Neuron (in vitro differentiated cells): ENCODE measurements around the gene RFX1.
"Not testable (repeated sequence)": the region's sequence is repeated elsewhere in the genome, so short reads cannot be mapped to it uniquely, and the experiment has no call there.

Experiments used
- H2AFZ ChIP-seq: one replicate; pipeline ENCODE4 v1.6.1; 2013; ENCODE audit warnings: low read depth, mild to moderate bottlenecking, inconsistent platforms, low read length, moderate library complexity
- H3K27me3 ChIP-seq: one replicate; pipeline ENCODE4 v1.6.1; 2013; ENCODE audit warnings: low read length; ENCODE audit not compliant: insufficient read depth
- H3K36me3 ChIP-seq: one replicate; pipeline ENCODE4 v1.6.1; 2013; ENCODE audit warnings: low read length; ENCODE audit not compliant: insufficient read depth
- H3K4me1 ChIP-seq: one replicate; pipeline ENCODE4 v1.6.1; 2013; ENCODE audit warnings: low read length; ENCODE audit not compliant: insufficient read depth
- H3K4me3 ChIP-seq: 2 replicates; pipeline ENCODE4 v1.5.1; 2013; ENCODE audit warnings: mild to moderate bottlenecking, low read length, moderate library complexity
- H3K9me3 ChIP-seq: one replicate; pipeline ENCODE4 v1.6.1; 2013; ENCODE audit warnings: low read length

RFX1 gene

DNA sequence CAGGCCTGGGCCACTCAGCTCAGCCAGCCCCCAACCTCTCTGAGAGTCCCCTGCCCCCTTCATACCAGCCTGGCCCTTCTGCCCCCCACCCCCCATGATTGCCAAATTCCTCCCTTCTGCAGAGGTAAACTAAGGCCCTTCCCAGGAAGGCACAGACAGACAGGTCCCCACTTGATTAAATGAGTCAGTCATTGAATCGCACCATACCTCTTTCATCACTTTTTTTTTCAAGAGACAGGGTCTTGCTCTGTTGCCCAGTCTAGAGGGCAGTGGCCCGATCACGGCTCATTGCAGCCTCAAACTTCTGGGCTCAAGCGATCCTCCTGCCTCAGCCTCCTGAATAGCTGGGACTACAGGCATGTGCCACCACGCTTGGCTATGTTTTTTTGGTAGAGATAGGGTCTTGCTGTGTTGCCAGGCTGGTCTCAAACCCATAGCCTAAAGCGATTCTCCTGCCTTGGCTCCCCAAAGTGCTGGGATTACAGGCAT, 73.9 kb downstream of the RFX1 start:
- H2AFZ ChIP-seq: no peak overlapping the region
- no peak overlapping the region for H3K4me3 ChIP-seq
- peaks cover 13% of the 10 kb centered on the region for H3K4me1 ChIP-seq
- no peaks in the 10 kb centered on the region for H3K9me3 ChIP-seq
- peaks cover 13% of the 10 kb centered on the region for H3K36me3 ChIP-seq
- H3K27me3 ChIP-seq: no peaks in the 10 kb centered on the region

DNA sequence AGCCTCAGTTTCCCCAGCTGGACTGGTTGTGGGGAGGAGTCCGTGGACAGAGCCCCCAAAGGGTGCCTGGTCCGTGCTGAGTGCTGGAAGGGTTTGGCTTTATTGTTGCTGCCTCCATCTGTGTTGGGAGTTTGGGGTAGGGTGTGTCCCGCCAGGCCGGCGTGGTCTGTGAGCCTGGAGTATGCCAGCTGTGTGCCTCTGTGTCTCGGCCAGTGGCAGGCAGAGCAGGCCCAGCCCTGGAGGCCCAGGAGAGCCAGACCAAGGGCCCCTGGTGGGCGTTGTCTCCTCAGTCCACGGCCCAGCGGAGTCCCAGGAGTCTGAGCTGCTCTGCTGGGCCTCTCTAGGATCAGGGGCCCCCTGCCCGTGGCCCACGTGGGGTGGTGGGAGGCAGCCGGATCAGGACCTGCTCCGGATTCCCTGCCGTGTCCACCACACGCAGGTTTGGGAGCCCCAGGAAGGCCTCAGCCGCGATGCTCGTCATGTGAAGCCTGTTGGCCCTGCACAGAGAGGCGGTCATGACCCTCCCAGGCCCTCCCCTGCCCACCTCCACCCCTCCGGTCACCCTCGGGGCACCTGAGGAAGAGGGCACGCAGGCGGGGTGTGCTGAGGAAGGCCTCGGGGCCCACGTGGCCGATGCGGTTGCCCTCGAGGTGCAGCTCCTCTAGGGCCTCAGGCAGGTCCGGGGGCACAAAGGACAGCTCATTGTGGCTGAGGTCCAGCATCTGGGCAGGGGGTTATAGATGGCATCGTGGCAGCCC, 74.5 kb downstream of the RFX1 start:
- no peak overlapping the region for H3K4me3 ChIP-seq
- H3K9me3 ChIP-seq: no peaks in the 10 kb centered on the region
- no peak overlapping the region for H2AFZ ChIP-seq
- H3K36me3 ChIP-seq: peaks cover 19% of the 10 kb centered on the region
- no peaks in the 10 kb centered on the region for H3K27me3 ChIP-seq
- H3K4me1 ChIP-seq: peaks cover 12% of the 10 kb centered on the region

DNA sequence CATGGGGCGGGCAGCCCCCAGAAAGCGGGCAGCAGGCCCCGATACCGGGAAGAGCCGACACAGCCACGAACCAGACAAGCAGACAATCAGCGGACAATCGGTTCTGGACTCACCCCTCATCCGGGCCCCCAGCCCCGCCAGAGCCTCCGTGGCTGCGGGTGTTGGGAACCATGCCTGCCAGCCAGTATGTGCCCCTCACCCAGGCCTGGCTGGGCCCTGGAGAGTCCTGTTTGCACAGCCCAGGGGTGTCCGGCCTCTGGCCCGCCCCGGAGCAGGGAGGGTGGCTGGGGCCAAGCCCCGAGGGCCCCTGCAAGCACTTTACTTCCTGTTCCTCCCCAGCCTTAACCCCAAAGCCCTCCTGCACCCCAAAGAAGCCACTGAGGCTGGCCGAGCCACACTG, 75.7 kb downstream of the RFX1 start:
- Histone ChIP-seq H2AFZ (no peak overlapping the region), H3K4me3 (no peak overlapping the region)

GRCh38 chr19:13929956-13930355, 76.2 kb downstream of the RFX1 start:
- peaks cover 31% of the 10 kb centered on the region for H3K36me3 ChIP-seq
- H3K4me3 ChIP-seq: no peak overlapping the region
- H2AFZ ChIP-seq: no peak overlapping the region
- H3K27me3 ChIP-seq: no peaks in the 10 kb centered on the region
- H3K9me3 ChIP-seq: no peaks in the 10 kb centered on the region
- H3K4me1 ChIP-seq: no peaks in the 10 kb centered on the region

More for the DNA sequence above, 75.7 kb downstream of the RFX1 start:
- Histone ChIP-seq H3K36me3 (peaks cover 26% of the 10 kb centered on the region), H3K4me1 (peaks cover under 1% of the 10 kb centered on the region), H3K27me3 (no peaks in the 10 kb centered on the region), H3K9me3 (no peaks in the 10 kb centered on the region)

- H3K9me3 ChIP-seq: no peaks in the 10 kb centered on the region
- H3K36me3 ChIP-seq: peaks cover 36% of the 10 kb centered on the region
- H3K4me1 ChIP-seq: no peaks in the 10 kb centered on the region
- no peak overlapping the region for H2AFZ ChIP-seq
- H3K4me3 ChIP-seq: no peak overlapping the region
- H3K27me3 ChIP-seq: no peaks in the 10 kb centered on the region
Observed at GRCh38 chr19:13929340-13929739, 76.8 kb downstream of the RFX1 start.

GRCh38 chr19:13926715-13927114, 79.4 kb downstream of the RFX1 start:
- no peaks in the 10 kb centered on the region for H3K4me1 ChIP-seq
- no peak overlapping the region for H3K4me3 ChIP-seq
- H3K36me3 ChIP-seq: peaks cover 46% of the 10 kb centered on the region
- no peaks in the 10 kb centered on the region for H3K9me3 ChIP-seq
- no peak overlapping the region for H2AFZ ChIP-seq
- no peaks in the 10 kb centered on the region for H3K27me3 ChIP-seq

DNA sequence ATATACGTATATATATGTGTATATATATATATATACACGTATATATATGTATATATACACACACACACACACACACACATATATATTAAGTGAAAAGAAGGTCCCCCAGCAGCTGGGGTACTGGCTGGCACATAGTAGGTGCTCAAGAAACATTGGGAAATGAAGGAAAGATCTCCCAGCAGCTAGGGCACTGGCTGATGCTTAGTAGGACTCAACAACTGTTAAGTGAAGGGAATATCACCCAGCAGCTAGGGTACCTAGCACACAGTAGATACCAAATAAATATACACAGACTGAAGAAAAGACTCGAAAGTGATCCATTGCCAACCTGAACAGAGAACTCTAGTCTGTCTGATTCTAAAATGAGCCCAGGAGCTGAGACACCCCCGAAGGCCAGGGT, 80.1 kb downstream of the RFX1 start:
- peaks cover 52% of the 10 kb centered on the region for H3K36me3 ChIP-seq
- H3K27me3 ChIP-seq: no peaks in the 10 kb centered on the region
- H2AFZ ChIP-seq: no peak overlapping the region

DNA sequence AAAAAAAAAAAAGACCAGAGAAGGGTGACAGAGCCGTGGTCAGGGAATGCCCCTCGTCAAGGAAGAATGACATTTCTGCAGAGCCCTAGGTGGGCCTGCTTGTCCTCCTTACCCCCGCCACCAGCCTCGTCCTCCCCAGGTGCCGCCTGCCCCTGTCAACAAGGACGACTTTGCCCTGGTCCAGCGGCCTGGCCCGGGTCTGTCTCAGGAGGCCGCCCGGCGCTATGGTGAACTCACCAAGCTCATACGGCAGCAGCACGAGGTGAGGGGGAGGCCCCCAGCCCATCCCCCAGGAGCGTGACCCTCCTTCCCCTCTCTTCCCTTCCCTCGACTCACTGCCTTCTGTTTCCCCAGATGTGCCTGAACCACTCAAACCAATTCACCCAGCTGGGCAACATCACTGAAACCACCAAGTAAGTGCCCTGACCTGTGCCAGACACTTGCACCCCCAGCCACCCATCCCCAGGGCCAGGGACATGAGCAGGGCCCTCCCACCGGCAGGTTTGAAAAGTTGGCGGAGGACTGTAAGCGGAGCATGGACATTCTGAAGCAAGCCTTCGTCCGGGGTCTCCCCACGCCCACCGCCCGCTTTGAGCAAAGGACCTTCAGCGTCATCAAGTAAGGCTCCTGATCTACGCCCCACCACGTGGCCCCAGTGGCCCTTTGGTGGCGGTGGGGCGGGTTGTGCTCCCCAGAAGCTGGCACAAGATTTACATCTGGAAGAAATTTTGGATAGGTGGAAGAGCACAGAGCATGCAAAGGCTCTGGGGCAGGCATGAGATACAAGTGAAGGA, 82.7 kb downstream of the RFX1 start:
- H2AFZ ChIP-seq: no peak overlapping the region
- no peaks in the 10 kb centered on the region for H3K4me1 ChIP-seq
- H3K9me3 ChIP-seq: peaks cover 7% of the 10 kb centered on the region
- no peaks in the 10 kb centered on the region for H3K27me3 ChIP-seq
- peaks cover 66% of the 10 kb centered on the region for H3K36me3 ChIP-seq
- H3K4me3 ChIP-seq: no peak overlapping the region

More for the DNA sequence above, 80.1 kb downstream of the RFX1 start:
- Histone ChIP-seq H3K4me1 (no peaks in the 10 kb centered on the region), H3K4me3 (no peak overlapping the region), H3K9me3 (peaks cover 2% of the 10 kb centered on the region)

- H2AFZ ChIP-seq, H3K9me3 ChIP-seq, H3K27me3 ChIP-seq, H3K4me1 ChIP-seq, H3K4me3 ChIP-seq: not testable (repeated sequence)
- H3K36me3 ChIP-seq: peaks cover 63% of the 10 kb centered on the region
Observed at GRCh38 chr19:13922118-13922517, 84.0 kb downstream of the RFX1 start.

GRCh38 chr19:13920940-13921747, 85.0 kb downstream of the RFX1 start:
- no peak overlapping the region for H2AFZ ChIP-seq
- H3K4me3 ChIP-seq: no peak overlapping the region
- H3K27me3 ChIP-seq: no peaks in the 10 kb centered on the region
- no peaks in the 10 kb centered on the region for H3K4me1 ChIP-seq
- H3K36me3 ChIP-seq: peaks cover 55% of the 10 kb centered on the region
- peaks cover 7% of the 10 kb centered on the region for H3K9me3 ChIP-seq

DNA sequence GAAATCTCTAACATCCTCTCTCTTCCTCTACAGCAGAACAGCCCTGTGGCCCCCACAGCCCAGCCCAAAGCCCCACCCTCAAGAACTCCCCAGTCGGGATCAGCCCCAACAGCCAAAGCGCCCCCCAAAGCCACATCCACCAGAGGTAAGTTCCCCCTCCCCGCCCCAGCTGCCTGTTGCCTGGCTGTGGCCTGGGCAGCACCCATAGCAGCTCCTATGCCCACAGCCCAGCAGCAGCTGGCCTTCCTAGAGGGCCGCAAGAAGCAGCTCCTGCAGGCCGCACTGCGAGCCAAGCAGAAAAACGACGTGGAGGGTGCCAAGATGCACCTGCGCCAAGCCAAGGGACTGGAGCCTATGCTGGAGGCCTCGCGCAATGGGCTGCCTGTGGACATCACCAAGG, 85.6 kb downstream of the RFX1 start:
- no peaks in the 10 kb centered on the region for H3K27me3 ChIP-seq
- H3K9me3 ChIP-seq: peaks cover 7% of the 10 kb centered on the region
- H3K36me3 ChIP-seq: peaks cover 59% of the 10 kb centered on the region
- no peak overlapping the region for H3K4me3 ChIP-seq
- H3K4me1 ChIP-seq: no peaks in the 10 kb centered on the region
- no peak overlapping the region for H2AFZ ChIP-seq

- Histone ChIP-seq H3K36me3 (peaks cover 54% of the 10 kb centered on the region), H3K4me1 (no peaks in the 10 kb centered on the region), H3K4me3 (no peak overlapping the region), H3K27me3 (no peaks in the 10 kb centered on the region), H2AFZ (no peak overlapping the region), H3K9me3 (peaks cover 7% of the 10 kb centered on the region)
Observed at GRCh38 chr19:13918726-13919411, 87.3 kb downstream of the RFX1 start.
